ENCODE measurements around the gene SELENOO.

GRCh38 chr22:50180727-50181521, 19.9 kb upstream of the SELENOO start:
- no peak for TF ChIP-seq POLR2A (IDR thresholded peaks at IDR 0.05)
- TF ChIP-seq CTCF (IDR thresholded peaks at IDR 0.05), result no peak
